HFFc6 (cell line): ENCODE measurements around the gene AKAP14. TPM values are rescaled to one million over a fixed set of nuclear protein-coding genes. Genes with fewer than 3 reads are reported as not detected.
A peak's percentile ranks its signal among the peaks of the same experiment; 100 is the strongest.
"Not testable (repeated sequence)": the region's sequence is repeated elsewhere in the genome, so short reads cannot be mapped to it uniquely, and the experiment has no call there.

ENCODE experiments used
- DNase-seq: peaks from one replicate; pipeline ENCODE4 v3.0.0-alpha.2; 2018
- H3K27ac Mint-ChIP-seq: 2 replicates; pipeline ENCODE4 v1.8.0; 2020; ENCODE audit warnings: mild to moderate bottlenecking, mixed read lengths
- H3K27me3 Mint-ChIP-seq: 2 replicates; pipeline ENCODE4 v1.8.0; 2021; ENCODE audit warnings: mild to moderate bottlenecking, moderate library complexity, mixed read lengths; ENCODE audit not compliant: insufficient read depth
- H3K36me3 Mint-ChIP-seq: 2 replicates; pipeline ENCODE4 v1.8.0; 2021; ENCODE audit warnings: low read depth, mixed read lengths
- H3K4me1 Mint-ChIP-seq: 2 replicates; pipeline ENCODE4 v1.8.0; 2020; ENCODE audit warnings: low read depth, mixed read lengths
- H3K4me3 Mint-ChIP-seq: 2 replicates; pipeline ENCODE4 v1.8.0; 2020; ENCODE audit warnings: mild to moderate bottlenecking, moderate library complexity, mixed read lengths
- H3K9me3 Mint-ChIP-seq: 2 replicates; pipeline ENCODE4 v1.8.0; 2020; ENCODE audit warnings: mild to moderate bottlenecking, mixed read lengths
- total RNA-seq, 6 experiments: library from RNA; stranded (reverse); fragmentation: NEBNext Ultra II Directional; extraction: Animal tissue kit (Norgen Biotek cat#: 25700); gene quantifications; 2 replicates in 1 of 6; 3 replicates in 5 of 6; pipeline ENCODE4 v1.2.3, GENCODE V29; 2021
- TF ChIP-seq, protein P1 (sequence below): fragments of 200-600 bp; sonication (generic); IDR thresholded peaks from 2 replicates; pipeline ENCODE4 v1.5.0; 2021; ENCODE audit warnings: antibody characterized with exemption, mild to moderate bottlenecking

The AKAP14 gene
- total RNA-seq, 6 experiments from 2014 or later, result not detected

DNA sequence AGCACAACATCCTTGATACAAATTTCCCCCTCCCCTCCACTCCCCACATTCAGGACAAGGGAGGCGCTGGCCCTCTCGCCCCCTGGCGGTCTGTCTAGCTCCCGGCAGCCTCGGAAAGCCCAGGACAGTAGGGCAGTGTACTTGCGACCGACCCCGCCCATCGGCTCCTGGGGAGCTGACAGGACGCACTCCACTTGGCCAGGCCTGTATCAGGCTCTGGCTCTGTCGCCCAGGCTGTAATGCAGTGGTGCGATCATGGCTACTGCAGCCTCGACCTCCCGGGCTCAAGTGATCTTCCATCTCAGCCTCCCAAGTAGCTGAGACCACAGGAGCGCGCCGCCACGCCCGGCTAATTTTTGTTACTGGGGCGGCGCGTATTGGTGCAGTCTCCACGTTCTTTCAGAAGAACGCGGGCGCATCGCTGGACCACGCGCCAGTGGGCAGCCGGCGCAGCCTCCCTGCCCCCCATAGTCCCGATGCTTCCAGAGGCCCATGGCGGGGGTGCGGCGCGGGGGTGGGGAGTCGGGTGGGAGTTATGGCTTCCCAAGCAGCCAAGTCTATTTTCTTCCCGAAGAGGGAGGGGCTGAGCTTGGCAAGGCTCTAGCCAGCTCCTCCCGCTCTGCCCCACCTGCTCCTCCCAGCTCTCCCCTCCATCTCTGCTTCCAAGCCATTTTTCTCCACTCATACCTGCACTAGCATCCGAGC lies 7.8 kb upstream of the AKAP14 start:
- H3K27ac Mint-ChIP-seq, result no peak overlapping the region
- TF ChIP-seq, protein P1, sequence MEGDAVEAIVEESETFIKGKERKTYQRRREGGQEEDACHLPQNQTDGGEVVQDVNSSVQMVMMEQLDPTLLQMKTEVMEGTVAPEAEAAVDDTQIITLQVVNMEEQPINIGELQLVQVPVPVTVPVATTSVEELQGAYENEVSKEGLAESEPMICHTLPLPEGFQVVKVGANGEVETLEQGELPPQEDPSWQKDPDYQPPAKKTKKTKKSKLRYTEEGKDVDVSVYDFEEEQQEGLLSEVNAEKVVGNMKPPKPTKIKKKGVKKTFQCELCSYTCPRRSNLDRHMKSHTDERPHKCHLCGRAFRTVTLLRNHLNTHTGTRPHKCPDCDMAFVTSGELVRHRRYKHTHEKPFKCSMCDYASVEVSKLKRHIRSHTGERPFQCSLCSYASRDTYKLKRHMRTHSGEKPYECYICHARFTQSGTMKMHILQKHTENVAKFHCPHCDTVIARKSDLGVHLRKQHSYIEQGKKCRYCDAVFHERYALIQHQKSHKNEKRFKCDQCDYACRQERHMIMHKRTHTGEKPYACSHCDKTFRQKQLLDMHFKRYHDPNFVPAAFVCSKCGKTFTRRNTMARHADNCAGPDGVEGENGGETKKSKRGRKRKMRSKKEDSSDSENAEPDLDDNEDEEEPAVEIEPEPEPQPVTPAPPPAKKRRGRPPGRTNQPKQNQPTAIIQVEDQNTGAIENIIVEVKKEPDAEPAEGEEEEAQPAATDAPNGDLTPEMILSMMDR, result peak; percentile 74

DNA sequence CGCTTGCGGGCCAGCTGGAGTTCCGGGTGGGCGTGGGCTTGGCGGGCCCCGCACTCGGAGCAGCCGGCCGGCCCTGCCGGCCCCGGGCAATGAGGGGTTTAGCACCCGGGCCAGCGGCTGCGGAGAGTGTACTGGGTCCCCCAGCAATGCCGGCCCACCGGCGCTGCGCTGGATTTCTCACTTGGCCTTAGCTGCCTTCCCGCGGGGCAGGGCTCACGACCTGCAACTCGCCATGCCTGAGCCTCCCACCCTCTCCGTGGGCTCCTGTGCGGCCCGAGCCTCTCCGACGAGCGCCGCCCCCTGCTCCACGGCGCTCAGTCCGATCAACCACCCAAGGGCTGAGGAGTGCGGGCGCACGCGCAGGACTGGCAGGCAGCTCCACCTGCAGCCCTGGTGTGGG lies 5.1 kb upstream of the AKAP14 start:
- H3K27ac Mint-ChIP-seq, result not testable (repeated sequence)

More for the DNA sequence above, 7.8 kb upstream of the AKAP14 start:
- DNase-seq, result peak; percentile 43
- H3K9me3 Mint-ChIP-seq, result no peaks in the 10 kb centered on the region
- peak overlapping the region; percentile 51 for H3K4me3 Mint-ChIP-seq
- no peaks in the 10 kb centered on the region; the same call in 1 of the 2 replicates for H3K27me3 Mint-ChIP-seq
- H3K36me3 Mint-ChIP-seq, result no peaks in the 10 kb centered on the region
- H3K4me1 Mint-ChIP-seq, result no peaks in the 10 kb centered on the region

DNA sequence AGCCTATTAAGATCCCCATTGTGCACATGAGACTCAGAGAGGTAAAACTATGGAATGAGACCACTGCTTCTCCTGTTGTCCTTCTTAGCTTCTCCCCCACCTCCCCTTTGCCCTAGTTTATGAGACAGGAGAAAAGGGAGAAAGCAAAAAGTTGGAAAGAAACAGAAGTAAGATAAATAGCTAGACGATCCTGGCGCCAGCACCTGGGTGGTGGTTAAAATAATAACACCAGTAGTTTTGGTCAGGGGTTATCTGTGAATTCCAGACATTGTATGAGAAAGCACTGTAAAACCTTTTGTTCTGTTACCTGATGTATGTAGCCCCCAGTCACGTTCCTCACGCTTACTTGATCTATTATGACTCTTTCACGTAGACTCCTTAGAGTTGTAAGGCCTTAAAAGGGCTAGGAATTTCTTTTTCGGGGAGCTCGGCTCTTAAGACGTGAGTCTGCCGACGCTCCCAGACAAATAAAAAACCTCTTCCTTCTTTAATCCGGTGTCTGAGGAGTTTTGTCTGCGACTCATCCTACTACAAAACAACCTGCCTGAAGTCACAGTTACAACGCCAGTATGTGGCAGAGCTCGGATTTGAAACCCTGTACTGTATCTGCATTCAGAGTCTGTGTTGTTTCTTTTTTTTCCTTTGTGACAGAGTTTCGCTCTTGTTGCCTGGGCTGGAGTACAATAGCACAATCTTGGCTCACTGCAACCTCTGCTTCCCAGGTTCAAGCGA lies 3.6 kb upstream of the AKAP14 start:
- H3K27me3 Mint-ChIP-seq, H3K27ac Mint-ChIP-seq, H3K4me3 Mint-ChIP-seq, H3K4me1 Mint-ChIP-seq, H3K9me3 Mint-ChIP-seq, DNase-seq, H3K36me3 Mint-ChIP-seq: not testable (repeated sequence)

More for the DNA sequence above, 5.1 kb upstream of the AKAP14 start:
- not testable (repeated sequence) for H3K27me3 Mint-ChIP-seq, H3K36me3 Mint-ChIP-seq, DNase-seq, H3K4me3 Mint-ChIP-seq, H3K9me3 Mint-ChIP-seq, H3K4me1 Mint-ChIP-seq

DNA sequence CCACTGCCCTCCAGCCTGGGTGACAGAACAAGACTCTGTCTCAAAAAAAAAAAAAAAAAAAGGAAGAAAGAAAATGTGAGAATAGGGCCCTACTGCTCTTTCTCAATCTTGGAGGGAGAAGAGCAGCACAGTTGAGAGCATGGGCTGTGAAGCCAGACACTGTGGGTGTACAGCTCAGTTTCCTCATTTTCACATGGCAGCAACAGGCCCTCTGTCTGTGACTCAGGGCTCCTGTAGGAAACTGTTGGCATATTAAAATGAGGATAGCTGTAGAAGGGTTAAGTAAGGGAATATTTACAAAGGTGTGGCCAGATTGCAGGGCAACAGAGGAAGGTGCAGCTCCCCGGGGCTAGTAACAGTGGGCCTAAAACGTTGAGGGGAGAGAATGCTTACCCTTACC lies 3.4 kb downstream of the AKAP14 start:
- no peak for DNase-seq
- H3K27me3 Mint-ChIP-seq, result peaks cover 7% of the 10 kb centered on the region; the same call in 1 of the 2 replicates
- no peaks in the 10 kb centered on the region for H3K9me3 Mint-ChIP-seq
- H3K27ac Mint-ChIP-seq, result no peak overlapping the region
- H3K4me1 Mint-ChIP-seq, result no peaks in the 10 kb centered on the region
- H3K36me3 Mint-ChIP-seq, result no peaks in the 10 kb centered on the region
- TF ChIP-seq, protein P1, result no peak
- H3K4me3 Mint-ChIP-seq, result no peak overlapping the region

DNA sequence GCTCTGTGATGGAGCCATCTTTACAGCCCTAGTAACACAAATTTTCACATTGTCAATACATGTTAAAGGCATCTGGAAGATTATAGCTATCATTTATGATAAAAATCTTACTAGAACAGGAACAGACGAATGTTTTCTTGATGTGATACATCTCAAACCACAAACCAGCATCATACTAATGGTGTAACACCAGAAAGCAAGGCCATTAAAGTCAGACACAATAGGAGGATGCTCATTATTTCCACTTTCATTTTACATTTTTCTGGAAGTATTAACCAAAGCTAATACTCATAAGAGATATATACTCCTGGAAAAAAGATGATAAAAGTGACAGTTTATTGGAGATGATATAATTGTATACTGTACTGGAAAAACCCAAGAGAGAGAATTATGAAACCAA lies 5.3 kb downstream of the AKAP14 start:
- no peaks in the 10 kb centered on the region for H3K36me3 Mint-ChIP-seq
- no peak overlapping the region for H3K27ac Mint-ChIP-seq
- H3K9me3 Mint-ChIP-seq, result no peaks in the 10 kb centered on the region
- H3K4me3 Mint-ChIP-seq, result no peak overlapping the region
- TF ChIP-seq, protein P1, result no peak
- H3K4me1 Mint-ChIP-seq, result no peaks in the 10 kb centered on the region
- no peak for DNase-seq
- H3K27me3 Mint-ChIP-seq, result peaks cover 7% of the 10 kb centered on the region

DNA sequence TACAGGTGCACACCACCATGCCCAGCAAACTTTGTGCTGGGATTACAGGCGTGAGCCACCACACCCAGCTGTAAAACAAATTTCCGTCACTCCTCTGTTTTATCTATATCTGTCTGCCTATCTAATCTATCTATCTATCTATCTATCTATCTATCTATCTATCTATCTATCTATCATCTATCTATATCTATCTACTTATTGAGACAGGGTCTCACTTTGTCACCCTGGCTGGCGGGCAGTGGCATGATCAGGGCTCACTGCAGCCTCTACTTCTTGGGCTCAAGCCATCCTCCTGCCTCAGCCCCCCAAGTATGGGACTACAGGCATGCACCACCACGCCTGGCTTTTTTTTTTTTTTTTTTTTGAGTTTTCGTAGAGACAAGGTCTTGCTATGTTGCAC lies 20.6 kb downstream of the AKAP14 start:
- Mint-ChIP-seq H3K4me1 (no peaks in the 10 kb centered on the region), H3K27ac (no peak overlapping the region), H3K9me3 (no peaks in the 10 kb centered on the region), H3K27me3 (peaks cover 1% of the 10 kb centered on the region), H3K36me3 (no peaks in the 10 kb centered on the region), H3K4me3 (no peak overlapping the region)
- DNase-seq, result no peak
- TF ChIP-seq, protein P1, result no peak
